SW480 (cell line): Measurements from ENCODE around the gene OSBPL3.
"Not testable (repeated sequence)": the region's sequence is repeated elsewhere in the genome, so short reads cannot be mapped to it uniquely, and the experiment has no call there.

Experiments
- DNase-seq: peaks from one replicate; pipeline ENCODE4 v3.0.0-alpha.2; 2016; ENCODE audit warnings: low spot score

Gene OSBPL3, protein sequence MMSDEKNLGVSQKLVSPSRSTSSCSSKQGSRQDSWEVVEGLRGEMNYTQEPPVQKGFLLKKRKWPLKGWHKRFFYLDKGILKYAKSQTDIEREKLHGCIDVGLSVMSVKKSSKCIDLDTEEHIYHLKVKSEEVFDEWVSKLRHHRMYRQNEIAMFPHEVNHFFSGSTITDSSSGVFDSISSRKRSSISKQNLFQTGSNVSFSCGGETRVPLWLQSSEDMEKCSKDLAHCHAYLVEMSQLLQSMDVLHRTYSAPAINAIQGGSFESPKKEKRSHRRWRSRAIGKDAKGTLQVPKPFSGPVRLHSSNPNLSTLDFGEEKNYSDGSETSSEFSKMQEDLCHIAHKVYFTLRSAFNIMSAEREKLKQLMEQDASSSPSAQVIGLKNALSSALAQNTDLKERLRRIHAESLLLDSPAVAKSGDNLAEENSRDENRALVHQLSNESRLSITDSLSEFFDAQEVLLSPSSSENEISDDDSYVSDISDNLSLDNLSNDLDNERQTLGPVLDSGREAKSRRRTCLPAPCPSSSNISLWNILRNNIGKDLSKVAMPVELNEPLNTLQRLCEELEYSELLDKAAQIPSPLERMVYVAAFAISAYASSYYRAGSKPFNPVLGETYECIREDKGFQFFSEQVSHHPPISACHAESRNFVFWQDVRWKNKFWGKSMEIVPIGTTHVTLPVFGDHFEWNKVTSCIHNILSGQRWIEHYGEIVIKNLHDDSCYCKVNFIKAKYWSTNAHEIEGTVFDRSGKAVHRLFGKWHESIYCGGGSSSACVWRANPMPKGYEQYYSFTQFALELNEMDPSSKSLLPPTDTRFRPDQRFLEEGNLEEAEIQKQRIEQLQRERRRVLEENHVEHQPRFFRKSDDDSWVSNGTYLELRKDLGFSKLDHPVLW

GRCh38 chr7:24979863-24980533 is at the start of gene OSBPL3:
OSBPL3 (minus strand) TSS chr7:24980178; CDS start chr7:24892472, 87,706 bp downstream.
- DNase-seq, result peak; percentile 97

DNA sequence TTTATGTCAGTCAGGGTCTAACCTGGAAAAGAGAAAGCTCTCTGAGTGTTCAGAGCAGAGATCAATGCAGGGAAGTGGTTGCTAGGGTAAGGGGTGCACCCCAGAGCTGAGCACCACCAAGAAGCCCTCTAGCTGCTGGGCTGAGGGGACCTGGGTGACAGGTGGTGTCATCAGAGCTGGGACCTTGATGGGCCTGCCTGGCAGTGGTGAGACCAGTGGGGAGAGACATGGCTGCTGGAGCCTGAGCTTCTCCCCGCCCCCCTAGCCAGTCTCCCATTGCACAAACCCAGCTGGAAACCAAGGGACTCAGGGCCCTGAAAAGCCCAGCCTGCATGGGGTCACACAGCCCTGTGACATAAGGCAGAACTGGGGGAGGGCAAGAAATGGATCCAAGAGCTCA is 49.1 kb upstream of the OSBPL3 start:
- DNase-seq, result no peak

DNA sequence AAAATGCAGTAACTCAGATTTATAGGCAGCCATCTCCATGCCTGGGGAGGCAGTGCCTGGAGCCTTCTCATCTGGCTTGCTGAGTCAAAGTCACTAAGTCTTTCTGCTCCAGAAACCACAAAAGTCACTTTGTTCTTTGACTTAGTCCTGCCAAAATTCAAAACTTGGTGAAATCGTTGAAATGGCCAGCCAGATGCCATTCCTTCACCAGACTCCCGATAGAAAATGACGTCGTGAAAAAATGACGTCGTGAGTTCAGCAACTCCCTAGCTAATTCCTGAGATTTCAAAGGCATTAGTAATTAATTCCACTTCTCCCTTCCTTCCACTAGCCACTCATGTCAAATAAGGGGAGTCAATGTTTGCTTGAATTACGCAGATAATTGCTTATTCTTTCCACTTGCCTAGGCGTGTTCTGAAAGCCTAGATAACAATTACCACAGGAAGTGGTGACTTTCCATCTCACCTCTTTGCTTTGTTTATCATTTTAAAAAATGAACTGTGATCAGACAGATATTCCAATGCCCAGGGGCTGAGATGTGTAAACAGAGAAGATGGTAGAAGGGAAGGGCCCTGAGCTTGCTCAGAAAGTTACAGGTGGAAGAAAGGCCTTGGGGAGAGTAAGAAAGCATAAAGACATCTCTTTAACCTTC is 48.5 kb upstream of the OSBPL3 start:
- DNase-seq, result peak; percentile 96

DNA sequence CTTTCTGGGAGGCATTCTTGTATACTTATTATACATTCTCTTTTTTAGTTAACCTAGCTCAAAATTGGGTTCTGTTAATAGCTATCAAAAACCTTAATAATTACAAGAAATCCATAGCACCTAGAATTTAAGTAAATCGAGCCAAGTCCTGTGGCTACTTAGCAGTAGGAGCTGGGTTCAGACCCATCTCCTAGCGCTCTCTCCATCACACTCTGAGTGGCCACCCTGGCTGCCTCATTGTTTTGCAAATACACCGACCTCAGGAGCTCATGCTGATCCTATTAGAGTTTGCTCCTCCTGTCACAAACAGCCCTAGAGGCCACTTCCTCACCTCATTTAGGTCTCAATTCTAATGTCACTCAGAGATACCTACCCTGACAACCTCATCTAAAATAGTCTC is 46.2 kb upstream of the OSBPL3 start:
- DNase-seq, result no peak

- DNase-seq, result peak; percentile 76
These were observed 45.3 kb upstream of the OSBPL3 start for GRCh38 chr7:25025218-25025671.

DNA sequence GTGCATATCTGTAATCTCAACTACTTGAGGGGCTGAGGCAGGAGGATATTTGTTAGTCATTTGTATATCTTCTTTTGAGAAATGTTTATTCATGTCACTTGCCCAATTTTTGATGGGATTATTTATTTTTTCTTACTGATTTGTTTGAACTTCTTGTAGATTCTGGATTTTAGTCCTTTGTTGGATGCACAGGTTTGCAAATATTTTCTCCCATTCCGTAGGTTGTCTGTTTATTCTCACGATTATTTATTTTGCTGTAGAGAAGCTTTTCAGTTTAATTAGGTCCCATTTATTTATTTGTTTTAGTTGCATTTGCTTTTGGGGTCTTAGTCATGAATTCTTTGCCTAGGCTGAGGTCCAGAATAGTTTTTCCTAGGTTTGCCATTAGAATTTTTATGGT is 44.1 kb upstream of the OSBPL3 start:
- DNase-seq, result no peak

GRCh38 chr7:25017671-25018070 is 37.7 kb upstream of the OSBPL3 start:
- not testable (repeated sequence) for DNase-seq

DNA sequence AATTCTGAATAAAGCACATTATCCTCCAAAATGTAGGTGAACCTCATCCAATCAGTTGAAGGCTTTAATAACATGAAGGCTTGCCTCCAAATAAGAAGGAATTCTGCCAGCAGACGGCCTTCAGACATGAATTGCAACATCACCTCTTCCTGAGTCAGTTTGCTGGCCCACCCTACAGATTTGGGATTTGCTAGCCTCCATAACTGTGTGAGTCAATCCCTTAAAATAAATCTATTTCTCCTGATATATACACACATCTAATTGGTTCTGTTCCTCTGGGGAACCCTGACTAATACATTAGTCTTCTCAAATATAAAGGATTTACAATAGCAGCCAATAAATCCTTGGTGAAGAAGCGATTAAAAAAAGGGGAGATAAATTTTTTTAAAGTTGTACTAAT is 34.8 kb upstream of the OSBPL3 start:
- no peak for DNase-seq

DNA sequence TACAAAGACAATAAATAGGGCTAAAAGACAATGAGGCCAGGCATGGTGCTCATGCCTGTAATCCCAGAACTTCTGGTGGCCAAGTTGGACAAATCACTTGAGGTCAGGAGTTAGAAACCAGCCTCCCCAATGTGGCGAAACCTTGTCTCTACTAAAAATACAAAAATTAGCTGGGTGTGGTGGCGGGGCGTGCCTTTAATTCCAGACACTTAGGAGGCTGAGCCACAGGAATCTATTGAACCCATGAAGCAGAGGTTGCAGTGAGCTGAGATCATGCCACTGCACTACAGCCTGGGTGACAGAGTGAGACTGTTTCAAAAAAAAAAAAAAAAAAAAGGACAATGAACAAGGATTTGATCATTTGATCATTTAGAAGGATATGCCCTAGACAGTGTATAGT is 32.7 kb upstream of the OSBPL3 start:
- DNase-seq, result peak; percentile 72

GRCh38 chr7:25012254-25012653 is 32.3 kb upstream of the OSBPL3 start:
- DNase-seq, result no peak

DNA sequence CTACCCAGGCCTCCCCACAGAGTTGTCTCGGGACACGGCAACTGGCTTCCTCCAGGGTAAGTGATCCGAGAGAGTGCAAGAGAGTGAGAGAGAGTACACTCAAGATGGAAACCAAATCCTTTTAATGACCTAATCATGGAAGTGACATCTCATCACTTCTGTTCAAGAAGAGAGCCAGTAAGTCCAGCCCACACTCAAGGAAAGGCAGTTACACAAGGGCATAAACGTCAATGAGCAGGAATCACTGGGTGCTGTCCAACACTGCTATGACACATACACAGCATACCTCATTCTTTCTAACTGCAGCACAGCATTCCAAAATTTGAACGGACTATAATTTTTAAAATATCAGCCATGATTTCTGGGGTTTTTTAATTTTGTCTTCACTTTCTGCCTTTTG is 29.3 kb upstream of the OSBPL3 start:
- DNase-seq, result no peak

GRCh38 chr7:25007668-25008067 is 27.7 kb upstream of the OSBPL3 start:
- DNase-seq, result no peak

DNA sequence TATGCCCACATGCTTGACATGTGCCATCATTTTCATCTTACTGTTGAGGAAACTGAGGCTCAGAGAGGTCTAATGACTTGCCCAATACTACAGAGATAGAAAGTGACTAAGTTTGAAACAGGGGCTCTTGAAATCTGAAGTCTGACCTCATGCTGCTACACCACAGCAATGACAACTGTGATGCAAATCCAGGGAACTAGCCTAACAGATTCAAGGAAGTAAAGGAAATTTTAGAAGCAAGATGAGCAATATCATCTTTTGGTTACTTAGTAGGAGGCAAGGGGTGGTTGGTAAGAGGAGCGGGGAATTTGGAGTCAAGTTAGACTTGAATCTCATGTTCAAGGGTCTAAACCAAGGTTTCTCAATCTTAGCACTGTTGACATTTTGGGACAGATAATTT is 26.3 kb upstream of the OSBPL3 start:
- no peak for DNase-seq

DNA sequence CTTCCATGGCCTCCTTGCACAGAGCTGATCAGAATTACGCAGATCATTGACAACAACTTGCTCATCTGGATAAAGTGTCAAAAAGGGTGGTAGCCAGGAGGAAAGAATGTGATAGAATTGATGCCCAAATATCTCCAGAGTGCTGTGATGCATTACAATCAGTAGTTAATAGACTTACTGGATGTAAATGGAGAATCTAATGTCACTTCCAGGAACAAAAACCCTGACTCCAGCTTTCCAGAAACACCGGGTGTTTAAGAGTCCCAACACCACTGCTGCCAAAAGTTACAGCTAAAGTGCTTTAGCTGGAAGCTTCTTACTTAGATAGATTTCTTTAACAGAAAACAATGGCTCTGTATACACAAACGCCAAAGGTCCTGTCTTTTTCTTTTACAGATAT is 25.7 kb upstream of the OSBPL3 start:
- no peak for DNase-seq

DNA sequence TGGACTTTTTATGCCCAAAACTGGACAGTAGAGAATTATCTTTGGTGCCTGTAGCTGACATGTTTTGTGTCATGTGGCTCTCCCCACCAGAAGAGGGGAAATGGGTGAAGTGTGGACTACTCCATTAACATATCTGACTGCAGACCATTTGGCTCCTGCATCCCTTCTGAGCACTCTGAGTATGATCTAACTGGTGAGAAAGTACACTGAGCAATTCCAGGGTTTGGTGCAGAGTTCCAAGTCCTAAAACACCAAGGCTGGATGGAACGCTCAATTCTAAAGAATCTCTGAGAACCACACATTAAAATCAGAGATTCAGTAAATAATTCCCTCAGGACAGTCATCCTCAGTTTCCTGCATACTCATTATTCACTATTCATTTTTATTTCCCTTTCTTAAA is 22.8 kb upstream of the OSBPL3 start:
- DNase-seq, result no peak

- DNase-seq, result no peak
These were observed 15.5 kb upstream of the OSBPL3 start for GRCh38 chr7:24995466-24995865.

DNA sequence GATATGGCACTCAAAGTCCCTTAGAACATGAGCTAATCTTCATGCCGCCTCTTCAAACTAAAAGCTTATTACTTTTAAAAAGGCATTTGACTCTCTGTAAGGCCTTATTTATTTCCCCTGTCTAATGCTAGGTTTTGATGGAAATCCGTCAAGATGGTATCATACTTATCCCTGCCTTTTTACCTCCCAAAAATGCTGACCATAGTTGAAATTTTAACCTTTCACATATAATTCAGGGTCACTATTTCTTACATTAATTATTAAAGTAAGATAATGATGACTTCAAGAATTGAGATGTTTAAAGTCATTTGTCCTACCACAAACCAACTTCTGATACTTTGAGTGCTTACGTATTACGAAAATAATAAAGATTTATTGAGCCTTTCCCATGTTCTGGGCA is 12.3 kb upstream of the OSBPL3 start:
- no peak for DNase-seq

- DNase-seq, result no peak
These were observed 11.4 kb upstream of the OSBPL3 start for GRCh38 chr7:24991353-24991752.

DNA sequence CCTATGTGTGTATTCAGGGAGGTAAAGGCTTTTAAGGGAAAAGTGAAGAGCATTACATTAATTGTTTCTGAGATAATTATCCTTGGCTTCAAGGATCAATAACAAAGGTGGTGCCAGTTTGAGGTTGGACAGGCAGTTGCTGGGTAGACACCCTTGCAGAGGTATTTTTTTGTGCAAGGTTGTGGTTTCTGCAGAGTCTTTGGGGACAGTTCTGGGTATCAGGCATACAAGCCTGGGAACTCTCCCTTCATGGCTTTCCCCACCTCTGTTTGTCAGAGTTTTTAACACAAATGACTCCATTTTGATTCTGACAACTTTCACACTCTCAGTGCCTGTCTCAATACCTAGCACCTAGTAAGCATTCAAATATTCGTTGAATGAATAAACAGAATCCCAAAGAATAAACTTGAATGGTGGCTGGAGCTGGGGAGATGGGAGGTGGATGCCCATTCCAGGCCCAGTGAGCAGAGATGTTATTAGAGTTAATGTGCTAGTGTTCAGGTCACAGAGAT is 7.4 kb upstream of the OSBPL3 start:
- DNase-seq, result no peak

DNA sequence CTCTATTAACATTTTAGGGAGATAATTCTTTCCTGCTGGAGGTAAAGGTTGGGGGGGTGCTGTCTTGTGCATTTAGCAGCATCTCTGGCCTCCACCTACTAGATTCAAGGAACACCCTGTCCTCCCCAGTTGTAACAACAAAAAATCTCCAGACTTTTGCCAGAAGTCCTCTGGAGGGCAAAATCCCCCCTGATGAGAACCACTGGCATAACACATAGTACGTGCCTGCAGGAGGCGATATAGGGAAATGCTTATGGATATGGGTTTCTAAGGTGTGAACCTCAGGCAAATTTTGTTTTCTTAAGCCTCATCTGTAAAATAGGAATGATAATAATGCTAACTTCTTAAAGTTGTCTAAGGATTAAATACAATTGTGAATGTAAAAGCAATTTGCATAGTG is 2.9 kb upstream of the OSBPL3 start:
- DNase-seq, result peak; percentile 45

GRCh38 chr7:24981171-24981951 is 1.4 kb upstream of the OSBPL3 start:
- peak; percentile 84 for DNase-seq
